GM19035 (cell line): Measurements from ENCODE around the gene REC8.
A peak's percentile ranks its signal among the peaks of the same experiment; 100 is the strongest.

ENCODE experiments used
- ATAC-seq: cut with Tn5 transposase; IDR thresholded peaks from one replicate; pipeline ENCODE4 v1.9.1; 2021; ENCODE audit not compliant: unreplicated experiment

REC8 gene

GRCh38 chr14:24182110-24182882 is 10.4 kb downstream of the REC8 start:
- ATAC-seq: no peak

GRCh38 chr14:24183014-24183481 is 11.2 kb downstream of the REC8 start:
- ATAC-seq: no peak

- ATAC-seq: no peak
These were observed 12.5 kb downstream of the REC8 start for GRCh38 chr14:24184104-24184970.

GRCh38 chr14:24185026-24185425 is 13.1 kb downstream of the REC8 start:
- ATAC-seq: no peak

GRCh38 chr14:24185741-24186140 is 13.9 kb downstream of the REC8 start:
- ATAC-seq: no peak

GRCh38 chr14:24186831-24187538 is 15.1 kb downstream of the REC8 start:
- ATAC-seq: no peak

GRCh38 chr14:24187539-24187915 is 15.6 kb downstream of the REC8 start:
- no peak for ATAC-seq

- ATAC-seq: peak; percentile 83
These were observed 16.6 kb downstream of the REC8 start, which contains the start of gene IPO4 for GRCh38 chr14:24188251-24189058. TSS of gene IPO4 (minus strand) at chr14:24188816. CDS start at chr14:24188787, 29 bp downstream.

- no peak for ATAC-seq
These were observed 17.1 kb downstream of the REC8 start for GRCh38 chr14:24189059-24189375.

GRCh38 chr14:24189460-24189859 is 17.6 kb downstream of the REC8 start:
- ATAC-seq: no peak

- no peak for ATAC-seq
These were observed 18.5 kb downstream of the REC8 start for GRCh38 chr14:24190416-24190815.

GRCh38 chr14:24192933-24193332 is 21.1 kb downstream of the REC8 start:
- ATAC-seq: no peak

- ATAC-seq: no peak
These were observed 22.4 kb downstream of the REC8 start for GRCh38 chr14:24194186-24194872.

GRCh38 chr14:24194873-24195185 is 22.9 kb downstream of the REC8 start:
- ATAC-seq: no peak

- ATAC-seq: peak; percentile 81
These were observed 23.5 kb downstream of the REC8 start, which contains the start of gene TM9SF1 for GRCh38 chr14:24195186-24196070. TSS of gene TM9SF1 (minus strand) at chr14:24195441. CDS start at chr14:24195019, 422 bp downstream.

GRCh38 chr14:24196071-24197055 is 24.5 kb downstream of the REC8 start:
- ATAC-seq: peak; percentile 23

- no peak for ATAC-seq
These were observed 25.2 kb downstream of the REC8 start for GRCh38 chr14:24197056-24197450.
